Sigmoid colon (tissue), 4 donors: Measurements from ENCODE around the gene FAM131C.

Experiments used
- POLR2A ChIP-seq, 2 donors: fragments of 450-650 bp; IDR thresholded peaks; one replicate each; pipeline ENCODE4 v1.6.1; 2016; ENCODE audit warnings: antibody characterized with exemption in 2 of 2, mild to moderate bottlenecking in 2 of 2, moderate library complexity in 2 of 2
- POLR2AphosphoS5 ChIP-seq, 4 donors: sonication (generic); formaldehyde crosslinking; IDR thresholded peaks; one replicate each; pipeline ENCODE4 v1.6.1; 2017; ENCODE audit warnings: antibody characterized with exemption in 4 of 4
- TF ChIP-seq, protein P1 (sequence below), 4 experiments: fragments of 450-650 bp in 3 of 4; fragments of 200-600 bp in 1 of 4; IDR thresholded peaks; one replicate each; pipeline ENCODE4 v1.5.1; 2016 to 2019; ENCODE audit warnings: antibody characterized with exemption in 4 of 4, mild to moderate bottlenecking in 3 of 4, moderate library complexity in 2 of 4

DNA sequence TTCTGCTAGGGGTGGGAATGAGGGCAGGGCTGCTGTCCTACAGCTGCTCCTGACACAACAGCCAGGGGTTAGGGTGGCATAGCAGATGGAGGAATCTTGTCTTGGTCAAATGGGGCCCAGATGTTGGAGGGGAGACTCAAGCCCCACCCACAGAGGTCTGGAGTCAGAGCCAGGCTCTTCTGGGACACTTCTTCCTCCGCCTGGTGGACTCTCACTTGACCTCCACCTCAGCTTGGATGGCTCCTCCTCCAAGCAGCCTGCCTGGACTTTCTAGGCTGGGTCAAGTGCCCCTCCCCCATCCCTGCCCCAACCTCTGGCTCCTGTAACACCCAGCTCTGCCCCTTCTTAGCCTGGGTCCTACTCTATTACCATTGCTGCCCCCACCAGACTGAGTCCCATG is 47.0 kb upstream of the FAM131C start:
- TF ChIP-seq, protein P1, sequence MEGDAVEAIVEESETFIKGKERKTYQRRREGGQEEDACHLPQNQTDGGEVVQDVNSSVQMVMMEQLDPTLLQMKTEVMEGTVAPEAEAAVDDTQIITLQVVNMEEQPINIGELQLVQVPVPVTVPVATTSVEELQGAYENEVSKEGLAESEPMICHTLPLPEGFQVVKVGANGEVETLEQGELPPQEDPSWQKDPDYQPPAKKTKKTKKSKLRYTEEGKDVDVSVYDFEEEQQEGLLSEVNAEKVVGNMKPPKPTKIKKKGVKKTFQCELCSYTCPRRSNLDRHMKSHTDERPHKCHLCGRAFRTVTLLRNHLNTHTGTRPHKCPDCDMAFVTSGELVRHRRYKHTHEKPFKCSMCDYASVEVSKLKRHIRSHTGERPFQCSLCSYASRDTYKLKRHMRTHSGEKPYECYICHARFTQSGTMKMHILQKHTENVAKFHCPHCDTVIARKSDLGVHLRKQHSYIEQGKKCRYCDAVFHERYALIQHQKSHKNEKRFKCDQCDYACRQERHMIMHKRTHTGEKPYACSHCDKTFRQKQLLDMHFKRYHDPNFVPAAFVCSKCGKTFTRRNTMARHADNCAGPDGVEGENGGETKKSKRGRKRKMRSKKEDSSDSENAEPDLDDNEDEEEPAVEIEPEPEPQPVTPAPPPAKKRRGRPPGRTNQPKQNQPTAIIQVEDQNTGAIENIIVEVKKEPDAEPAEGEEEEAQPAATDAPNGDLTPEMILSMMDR (IDR thresholded peaks at IDR 0.05), result no peak
- no peak for TF ChIP-seq POLR2AphosphoS5 (IDR thresholded peaks at IDR 0.05)
- no peak for TF ChIP-seq POLR2A (IDR thresholded peaks at IDR 0.05)
